ENCODE results near the gene SGK1.
"Not testable (repeated sequence)": the region's sequence is repeated elsewhere in the genome, so short reads cannot be mapped to it uniquely, and the experiment has no call there.

Gene SGK1

DNA sequence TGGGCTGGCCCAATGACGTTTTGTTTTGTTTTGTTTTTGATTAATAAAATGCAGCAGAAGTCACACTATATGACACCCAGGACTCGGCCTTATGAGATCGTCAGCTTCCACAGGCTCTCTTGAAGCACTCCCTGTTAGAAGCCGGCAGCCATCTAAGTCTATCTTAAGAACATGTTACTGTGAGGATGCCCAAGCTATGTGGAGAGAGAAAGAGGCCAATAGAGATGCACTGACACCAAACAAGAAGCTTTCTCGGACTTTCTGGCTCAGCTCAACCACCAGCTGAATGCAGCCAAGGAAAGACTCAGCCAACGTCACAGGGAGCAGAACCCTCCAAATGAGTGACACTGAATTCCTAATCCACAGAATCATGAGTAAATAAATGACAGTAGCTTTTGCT is 14.0 kb downstream of the SGK1 start:
- no peak for DNase-seq (ENCODE audit: low read depth)

DNA sequence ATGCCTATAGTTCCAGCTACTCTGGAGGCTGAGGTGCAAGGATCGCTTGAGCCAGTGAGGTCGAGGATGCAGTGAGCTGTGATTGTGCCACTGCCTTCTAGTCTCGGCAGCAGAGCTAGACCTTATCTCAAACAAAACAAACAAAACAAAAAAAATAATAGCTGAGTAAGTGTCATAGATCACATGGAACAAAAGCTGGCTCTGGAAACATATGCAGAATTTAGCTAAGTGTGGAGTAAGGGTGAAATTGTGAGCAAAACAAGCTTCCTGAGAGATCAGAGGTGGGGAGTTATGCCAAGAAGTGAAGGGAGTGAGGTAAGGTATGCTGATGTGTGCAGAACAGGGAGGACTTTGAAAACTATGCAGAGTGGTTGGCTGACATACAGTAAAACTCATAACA is 18.7 kb downstream of the SGK1 start:
- DNase-seq (ENCODE audit: low read depth), result no peak

DNA sequence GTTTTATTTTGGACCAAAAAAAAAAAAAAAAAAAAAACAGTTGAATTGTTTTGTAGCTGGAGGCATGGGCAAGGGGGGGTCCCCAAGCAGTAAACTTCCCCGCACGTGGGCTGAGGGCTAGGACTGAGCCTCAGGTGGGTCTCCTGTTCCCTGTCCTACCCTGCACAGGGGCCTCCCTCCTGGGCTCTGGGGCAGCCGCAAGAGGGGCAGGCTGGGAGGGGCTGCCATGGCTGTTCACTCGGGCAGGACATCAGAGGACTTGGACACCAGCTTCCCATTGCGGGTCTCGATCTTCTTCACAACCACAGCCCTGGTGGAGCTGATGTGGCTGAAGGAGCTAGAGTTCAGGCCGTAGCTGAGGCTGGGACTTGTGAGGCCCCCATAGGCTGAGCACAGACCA is 21.1 kb downstream of the SGK1 start:
- no peak for DNase-seq (ENCODE audit: low read depth)

DNA sequence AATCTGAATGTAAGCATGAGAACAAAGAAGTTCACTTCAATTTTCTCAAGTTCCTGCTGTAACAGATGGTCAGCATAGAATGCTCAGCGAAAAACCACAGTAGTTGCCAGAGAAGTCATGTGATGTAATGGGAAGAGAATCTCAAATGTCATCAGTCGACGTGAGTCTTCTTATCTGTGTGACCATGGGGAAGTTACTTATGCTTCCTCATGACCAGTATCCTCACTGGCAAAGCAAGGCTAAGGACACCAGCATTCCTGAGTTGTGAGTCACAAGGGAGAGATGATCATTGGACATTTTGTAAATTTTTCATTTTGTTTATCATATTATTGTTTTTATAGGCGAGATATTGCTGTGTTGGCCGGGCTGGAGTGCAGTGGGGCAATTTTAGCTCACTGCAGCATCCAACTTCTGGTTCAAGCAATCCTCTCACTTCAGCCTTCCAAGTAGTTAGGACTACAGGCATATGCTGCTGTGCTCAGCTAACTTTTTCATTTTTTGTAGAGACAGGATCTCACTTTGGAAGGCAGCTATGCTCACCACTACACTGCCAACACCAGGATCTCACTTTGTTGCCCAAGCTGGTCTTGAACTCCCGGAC is 21.9 kb downstream of the SGK1 start:
- no peak for DNase-seq (ENCODE audit: low read depth)

DNA sequence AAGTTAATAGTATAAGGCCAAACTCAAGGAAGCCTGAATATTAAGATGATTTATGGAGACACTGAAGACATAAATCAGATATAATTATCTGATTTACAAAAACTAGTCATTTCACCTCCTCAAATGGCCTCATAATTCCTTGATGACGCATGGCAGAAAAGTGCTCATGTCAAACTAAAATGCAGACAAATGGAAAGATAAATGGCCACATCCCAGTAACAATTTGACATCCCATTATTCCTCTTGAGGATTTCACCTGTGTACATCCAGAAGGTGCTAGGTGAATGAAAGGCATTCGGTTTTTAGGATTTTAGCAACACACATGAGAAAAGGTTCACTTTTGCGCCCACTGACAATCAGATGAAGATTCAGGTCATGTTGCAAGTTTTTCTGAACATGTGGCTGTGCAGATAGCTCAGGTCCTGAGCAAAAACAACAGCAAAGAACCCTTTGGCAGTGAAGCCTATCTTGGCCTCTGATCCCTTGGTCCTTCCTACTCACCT is 24.2 kb downstream of the SGK1 start:
- DNase-seq (ENCODE audit: low read depth), result no peak

DNA sequence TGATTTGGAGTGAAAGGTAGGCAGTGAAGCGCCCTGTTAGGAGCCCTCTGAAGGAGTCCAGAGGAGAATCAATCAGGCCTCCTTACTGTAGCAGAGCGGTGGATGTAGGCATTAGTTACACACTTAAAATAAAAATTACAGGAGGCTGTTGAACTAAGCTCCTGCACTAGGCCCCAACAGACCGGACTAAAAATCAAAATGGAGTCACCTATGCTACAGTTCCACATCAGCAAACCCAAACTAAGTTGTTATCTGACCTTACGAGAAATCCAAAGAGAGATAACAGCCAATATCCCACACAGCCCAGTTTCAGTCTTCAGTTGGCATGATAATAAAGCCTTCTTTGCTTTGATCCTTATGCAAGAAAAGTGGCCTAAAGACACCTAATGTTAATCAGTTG is 26.8 kb downstream of the SGK1 start:
- no peak for DNase-seq (ENCODE audit: low read depth)

DNA sequence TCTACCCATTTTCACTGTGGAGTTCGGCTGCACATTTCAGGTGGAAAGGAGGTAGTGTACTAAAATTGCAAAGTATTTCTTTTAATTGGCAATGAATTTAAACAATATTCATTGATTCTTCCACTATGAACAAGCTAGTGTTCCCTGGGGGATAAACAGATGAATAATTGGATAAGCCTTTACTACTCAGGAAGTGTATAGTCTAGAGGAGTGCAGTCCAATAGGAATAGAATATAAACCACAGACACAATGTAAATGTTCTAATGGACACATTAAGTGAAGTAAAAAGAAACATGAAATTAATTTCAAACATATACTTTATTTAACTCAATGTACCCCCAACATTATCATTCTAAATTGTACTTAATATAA is 28.7 kb downstream of the SGK1 start:
- DNase-seq (ENCODE audit: low read depth), result no peak

DNA sequence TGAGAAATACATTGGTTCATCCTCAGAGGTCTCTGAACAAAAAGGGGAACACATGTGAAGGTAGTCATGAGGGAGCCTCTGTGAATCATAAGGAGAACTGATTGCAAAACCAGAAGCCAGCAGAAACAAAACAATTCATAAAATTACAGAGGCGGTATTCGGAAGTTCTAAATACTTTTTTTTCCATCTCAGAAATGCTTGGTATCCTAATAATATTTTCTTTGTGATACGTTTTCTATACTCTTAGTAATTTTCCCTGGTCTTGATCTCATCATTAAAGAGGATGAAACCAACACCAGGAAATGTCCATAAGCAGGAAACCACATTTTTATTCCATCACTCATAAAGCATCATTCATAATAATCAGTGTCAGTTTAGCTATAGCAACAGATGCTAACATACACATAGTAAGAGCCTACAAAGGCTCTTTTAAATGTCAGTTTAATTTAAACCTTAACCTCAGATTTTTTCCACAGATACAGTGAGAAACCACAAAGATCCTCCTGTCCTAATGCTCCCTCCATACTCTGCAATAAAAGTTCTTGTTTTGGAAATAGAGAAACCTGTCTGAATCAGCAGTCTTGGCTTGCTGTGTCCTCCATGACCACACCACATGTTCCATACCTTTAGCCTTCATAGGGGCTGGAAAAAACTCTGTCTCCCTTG is 29.2 kb downstream of the SGK1 start:
- DNase-seq (ENCODE audit: low read depth), result no peak

DNA sequence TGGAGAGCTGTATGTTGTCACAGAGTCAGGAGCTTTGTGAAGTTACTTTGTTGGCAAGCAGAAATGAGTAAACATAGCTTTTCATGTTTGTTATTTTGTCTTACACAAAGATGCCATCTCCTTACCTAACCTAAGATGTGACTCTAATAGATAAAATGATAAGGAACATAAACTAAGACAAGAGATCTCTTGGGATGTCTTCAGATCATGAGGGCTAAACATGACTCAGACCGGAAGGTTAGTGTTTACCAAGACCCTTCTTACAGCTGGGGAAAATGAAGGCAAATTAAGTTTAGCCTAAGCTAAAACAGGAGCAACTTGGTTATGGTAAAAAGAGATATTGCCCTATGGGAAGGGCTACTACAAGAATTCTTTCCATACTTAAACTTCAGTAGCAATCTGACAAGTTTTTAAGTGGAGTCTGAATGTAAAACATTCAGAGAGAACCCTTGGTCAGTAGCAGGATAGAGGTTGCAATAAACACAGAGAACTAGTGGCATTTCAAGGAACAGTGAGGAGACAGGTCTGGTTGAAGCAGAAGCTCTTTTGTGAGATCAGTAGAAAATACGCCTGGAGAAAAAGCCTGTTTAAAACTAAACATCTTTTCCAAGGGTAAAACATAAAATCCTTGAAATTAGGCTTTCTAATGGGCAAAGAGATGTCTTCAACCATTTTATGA is 29.9 kb downstream of the SGK1 start:
- DNase-seq (ENCODE audit: low read depth), result no peak

DNA sequence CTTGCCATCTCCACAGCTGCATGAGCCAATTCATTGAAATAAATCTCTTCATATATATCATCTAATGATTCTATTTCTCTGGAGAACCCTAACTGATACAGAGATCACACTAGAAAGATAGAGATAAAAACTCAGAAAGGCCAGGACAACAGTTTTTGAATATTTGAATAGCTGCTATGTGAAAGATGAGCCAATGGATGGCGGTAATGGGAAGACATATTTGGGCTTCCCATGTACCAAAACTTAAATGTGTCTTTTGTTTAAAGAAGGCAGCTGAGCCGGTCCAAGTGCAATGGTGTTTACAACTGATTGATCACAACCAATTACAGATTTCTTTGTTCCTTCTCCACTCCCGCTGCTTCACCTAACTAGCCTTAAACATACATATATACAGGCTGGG is 35.1 kb downstream of the SGK1 start:
- DNase-seq (ENCODE audit: low read depth), result no peak

DNA sequence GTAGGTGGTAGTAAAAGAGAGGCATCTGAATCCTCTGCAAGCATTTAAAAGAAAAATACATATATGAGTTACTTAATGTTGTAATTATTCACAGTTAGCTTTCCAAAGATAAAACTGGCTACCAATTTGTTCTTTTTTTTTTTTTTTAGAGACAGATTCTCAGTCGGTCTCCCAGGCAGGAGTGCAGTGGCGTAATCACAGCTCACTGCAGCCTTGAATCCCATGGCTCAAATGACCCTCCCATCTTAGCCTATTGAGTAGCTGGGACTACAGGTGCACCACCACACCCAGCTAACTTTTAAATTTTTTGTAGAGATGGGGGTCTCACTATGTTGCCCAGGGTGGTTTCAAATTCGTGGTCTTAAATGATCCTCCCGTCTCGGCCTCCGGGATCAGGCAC is 36.5 kb downstream of the SGK1 start:
- DNase-seq (ENCODE audit: low read depth), result no peak

DNA sequence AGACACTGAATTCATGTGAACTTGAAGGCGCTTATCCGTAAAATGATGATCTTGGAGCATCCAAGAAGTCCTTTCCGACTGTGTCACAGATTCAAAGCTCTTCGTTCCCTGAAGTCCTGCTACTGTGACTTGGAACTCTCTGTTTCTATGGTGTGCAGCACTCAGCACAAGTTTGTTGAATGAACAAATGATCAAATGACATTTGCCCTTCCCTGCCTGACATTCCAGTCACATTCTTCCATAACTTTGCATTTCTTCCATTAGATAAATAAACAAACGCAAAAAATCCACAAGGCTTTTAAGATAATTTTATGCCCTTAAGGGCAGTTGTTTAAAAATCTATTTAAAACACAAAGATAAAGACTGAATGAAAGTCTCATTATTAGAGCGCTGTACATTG is 39.9 kb downstream of the SGK1 start:
- no peak for DNase-seq (ENCODE audit: low read depth)

DNA sequence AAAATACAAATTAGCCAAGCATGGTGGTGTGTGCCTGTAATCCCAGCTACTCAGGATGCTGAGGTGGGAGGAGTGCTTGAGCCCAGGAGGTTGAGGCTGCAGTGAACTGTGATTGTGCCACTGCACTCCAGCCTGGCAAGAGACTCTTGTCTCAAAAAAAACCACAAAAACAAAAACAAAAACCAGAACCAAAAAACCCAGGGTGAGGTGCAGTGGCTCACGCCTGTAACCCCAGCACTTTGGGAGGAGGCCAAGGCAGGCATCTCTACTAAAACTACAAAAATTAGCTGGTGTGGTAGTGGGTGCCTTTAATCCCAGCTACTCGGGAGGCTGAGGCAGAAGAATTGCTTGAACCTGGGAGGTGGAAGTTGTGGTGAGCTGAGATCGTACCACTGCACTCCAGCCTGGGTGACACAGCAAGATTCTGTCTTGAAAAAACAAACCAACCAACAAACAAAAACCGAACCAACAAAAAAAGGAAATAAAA is 41.0 kb downstream of the SGK1 start:
- not testable (repeated sequence) for DNase-seq (ENCODE audit: low read depth)

DNA sequence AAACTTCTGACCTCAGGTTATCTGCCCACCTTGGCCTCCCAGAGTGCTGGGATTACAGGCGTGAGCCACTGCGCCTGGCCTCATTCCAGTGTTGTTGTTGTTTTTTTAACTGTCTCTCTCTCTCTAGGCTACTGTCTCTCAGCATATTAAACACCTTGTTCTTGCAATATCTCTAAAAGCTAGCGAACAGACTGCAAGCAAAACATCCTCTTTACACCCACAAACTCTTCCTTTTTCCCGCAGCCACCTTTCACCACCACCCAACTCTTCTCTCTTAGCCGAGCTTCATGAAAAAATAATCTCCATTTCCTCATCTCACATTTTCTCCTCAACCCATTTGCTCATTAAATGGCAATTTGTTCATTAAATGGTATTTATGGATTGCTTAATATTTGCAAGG is 45.5 kb downstream of the SGK1 start:
- no peak for DNase-seq (ENCODE audit: low read depth)

DNA sequence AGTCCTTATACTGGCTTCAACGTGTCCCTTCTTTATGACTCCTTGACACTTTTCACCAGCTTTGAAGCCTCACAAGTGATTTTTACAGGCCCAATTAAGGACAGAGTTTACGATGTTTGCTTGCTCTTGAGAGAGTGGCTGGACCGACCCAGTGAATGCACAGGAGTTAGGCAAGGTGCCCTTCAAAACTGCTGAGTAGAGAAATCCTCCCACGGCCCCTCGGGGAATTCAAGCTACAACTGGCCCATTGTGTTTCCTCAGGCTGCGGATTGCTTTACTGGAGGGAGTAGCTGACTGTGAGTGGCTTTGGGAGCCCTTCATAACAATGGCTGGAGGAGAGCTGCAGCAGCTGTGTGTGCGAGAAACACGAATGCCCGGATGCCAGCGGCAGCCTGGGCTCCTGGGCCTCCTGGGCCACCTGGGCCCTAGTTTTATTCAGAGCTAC is 50.0 kb downstream of the SGK1 start:
- DNase-seq (ENCODE audit: low read depth), result no peak

DNA sequence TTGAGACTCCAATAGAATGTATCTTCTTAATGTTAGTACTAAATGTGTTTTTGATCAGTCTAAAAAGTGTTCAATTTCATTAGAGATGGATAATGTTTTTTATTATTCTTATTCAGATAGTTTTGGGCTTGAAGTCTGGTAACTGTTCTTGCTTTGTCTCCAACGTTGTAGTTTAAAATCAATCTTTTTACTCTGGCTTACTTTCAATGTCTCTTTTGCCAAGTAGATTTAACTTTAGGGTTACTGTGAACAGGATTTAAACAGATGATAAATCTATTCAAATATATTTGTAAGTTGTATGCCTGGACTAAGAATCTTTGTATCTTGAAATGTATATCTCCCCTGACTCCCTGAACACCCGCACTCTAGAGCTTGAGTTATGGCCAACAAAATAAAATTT is 51.1 kb downstream of the SGK1 start:
- no peak for DNase-seq (ENCODE audit: low read depth)

DNA sequence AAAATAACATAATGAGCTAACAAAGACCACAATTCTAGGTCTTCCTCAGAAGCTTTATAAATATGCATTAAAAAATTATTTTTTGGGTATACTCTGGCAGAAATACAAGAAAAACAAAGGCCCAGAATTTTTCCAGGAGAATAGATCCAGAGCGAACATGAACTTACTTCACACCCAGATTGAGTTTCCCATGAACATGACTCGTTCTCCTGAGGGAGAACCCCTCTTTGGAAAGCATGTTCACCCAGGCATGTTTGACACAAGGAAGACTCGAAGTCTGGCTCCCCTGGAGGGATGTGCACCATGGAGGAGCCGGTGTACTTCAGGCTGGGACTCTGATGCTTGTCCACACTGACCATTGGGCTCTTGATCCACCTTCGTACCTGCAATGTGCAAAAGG is 56.1 kb downstream of the SGK1 start:
- no peak for DNase-seq (ENCODE audit: low read depth)

DNA sequence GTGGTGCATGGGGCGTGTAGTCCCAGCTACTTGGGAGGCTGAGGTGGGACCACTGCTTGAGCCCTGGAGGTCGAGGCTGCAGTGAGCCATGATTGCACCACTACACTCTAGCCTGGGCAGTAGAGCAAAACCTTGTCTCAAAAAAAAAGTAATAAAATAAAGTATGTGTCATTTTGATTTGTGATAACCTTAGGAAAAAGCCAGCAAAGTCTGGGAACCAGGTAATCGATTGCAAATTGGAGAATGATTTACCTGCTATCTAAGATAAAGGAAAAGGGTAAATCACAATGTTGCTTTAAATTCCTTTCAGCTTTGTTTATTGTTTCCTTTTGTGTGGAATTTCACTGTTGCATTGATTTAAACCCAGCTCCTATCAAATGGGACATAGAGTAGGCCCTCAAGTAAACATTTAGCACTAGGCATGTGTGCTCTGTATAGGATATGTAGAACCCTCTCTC is 59.0 kb downstream of the SGK1 start:
- no peak for DNase-seq (ENCODE audit: low read depth)

DNA sequence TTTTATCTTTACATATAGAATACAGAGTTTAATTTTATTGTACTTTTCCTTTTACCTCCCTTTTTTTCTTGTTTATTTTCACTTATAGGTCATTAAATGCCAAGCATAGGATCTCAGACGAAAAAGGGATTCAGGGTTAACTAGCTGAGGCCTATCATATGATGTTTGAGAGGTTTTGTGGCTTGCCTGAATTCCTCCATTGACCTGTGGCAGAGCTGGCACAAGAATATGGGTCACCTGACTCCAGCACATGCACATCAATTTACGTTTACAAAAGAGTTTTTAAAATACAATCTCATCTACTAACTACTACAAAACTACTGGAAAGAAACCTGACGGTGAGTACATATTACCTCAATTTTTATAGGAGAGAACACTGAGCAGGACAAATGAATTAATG is 60.4 kb downstream of the SGK1 start:
- DNase-seq (ENCODE audit: low read depth), result no peak

DNA sequence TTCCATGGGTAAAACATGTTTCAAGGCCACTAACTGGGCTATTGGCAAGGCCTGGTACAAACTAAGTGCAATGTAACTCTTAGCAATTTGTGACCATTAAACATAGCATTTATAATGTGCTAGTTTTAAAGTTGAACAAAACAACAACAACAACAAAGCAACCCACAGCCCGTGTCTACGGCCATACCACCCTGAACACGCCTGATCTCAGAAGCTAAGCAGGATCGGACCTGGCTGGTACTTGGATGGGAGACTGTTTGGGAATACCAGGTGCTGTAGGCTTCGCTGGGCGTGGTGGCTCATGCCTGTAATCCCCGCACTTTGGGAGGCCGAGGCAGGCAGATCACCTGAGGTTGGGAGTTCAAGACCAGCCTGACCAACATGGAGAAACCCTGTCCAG is 61.0 kb downstream of the SGK1 start:
- DNase-seq (ENCODE audit: low read depth), result no peak

DNA sequence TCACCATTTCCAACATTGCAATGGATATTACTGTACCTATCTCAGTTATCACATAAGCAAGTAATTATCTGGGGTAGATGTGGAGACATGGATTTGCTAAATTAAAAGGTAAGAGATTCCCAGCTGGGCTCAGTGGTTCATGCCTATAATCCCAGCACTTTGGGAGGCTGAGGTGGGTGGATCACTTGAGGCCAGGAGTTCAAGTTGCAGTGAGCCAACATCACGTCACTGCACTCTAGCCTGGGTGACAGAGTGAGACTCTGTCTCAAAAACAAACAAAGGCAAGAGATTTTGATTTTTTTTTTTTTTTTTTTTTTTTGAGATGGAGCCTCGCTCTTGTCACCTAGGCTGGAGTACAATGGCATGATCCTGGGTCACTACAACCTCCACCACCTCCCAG is 62.6 kb downstream of the SGK1 start:
- not testable (repeated sequence) for DNase-seq (ENCODE audit: low read depth)

DNA sequence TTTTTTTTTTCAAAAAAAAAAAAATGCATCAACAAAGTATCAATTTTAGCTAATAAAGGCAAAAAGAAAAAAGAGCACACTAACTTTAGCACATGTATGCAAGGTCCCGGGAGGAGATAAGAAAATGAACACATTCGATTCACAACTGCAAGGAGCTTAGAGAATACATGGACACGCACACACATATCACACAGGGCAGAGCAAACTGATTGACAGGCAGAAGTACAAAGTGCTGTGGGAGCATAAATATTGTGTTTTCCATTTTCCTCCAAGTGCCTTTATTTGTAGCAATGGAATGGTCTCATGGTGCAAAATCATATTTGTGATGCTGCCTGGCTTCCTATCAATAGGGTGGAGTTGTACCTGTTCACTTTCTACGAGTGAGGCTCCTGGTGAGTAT is 63.8 kb downstream of the SGK1 start:
- DNase-seq (ENCODE audit: low read depth), result no peak

DNA sequence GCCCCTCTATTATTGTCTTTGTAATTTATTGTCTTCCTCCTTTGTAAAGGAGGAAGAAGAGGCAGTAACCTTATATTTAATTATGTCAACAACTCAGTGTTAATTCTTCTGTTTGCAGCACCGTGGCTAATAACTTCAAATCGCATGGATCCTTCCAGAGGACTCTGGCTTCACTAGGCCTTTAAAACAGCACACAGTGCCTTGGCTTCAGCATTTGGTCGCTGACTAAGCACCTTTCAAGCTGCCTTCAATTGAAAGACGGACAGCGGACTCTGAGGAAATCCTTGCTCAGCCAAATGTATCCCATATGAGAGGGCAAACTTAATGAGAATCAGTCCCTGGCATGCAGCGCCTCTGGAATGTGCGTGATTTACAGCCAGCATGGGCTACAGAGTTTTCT is 64.2 kb downstream of the SGK1 start:
- no peak for DNase-seq (ENCODE audit: low read depth)

All from stimulated activated CD8-positive, alpha-beta memory T cell treated with anti-CD3 and anti-CD28 coated beads, Interleukin-15, amount 100 ng/mL, for 24 hours (primary cell).